Cardiac septum (tissue), 1 donor: ENCODE data around the gene ETV2. TPM values are rescaled to one million over a fixed set of nuclear protein-coding genes. Genes with fewer than 3 reads are reported as not detected.
"Not testable (repeated sequence)": the region's sequence is repeated elsewhere in the genome, so short reads cannot be mapped to it uniquely, and the experiment has no call there.

Source experiments
- DNase-seq: peaks from one replicate; pipeline ENCODE4 v3.0.0-alpha.2; 2020; ENCODE audit warnings: low spot score
- intact Hi-C: fragments of 100-400 bp; cut with DNase I; formaldehyde crosslinking; loops from one replicate; pipeline ENCODE4 v1.14.0; 2022
- total RNA-seq: library from RNA; stranded (reverse); fragmentation: NEBNext Ultra II Directional; extraction: Animal tissue kit (Norgen Biotek cat#: 25700); gene quantifications from one replicate; pipeline ENCODE4 v1.2.1, GENCODE V29; 2021
- donor health status: DM: no; HTN: no; CAD: no.

ETV2 gene
- total RNA-seq, 1 donor from 2014 or later: 0.78 TPM

DNA sequence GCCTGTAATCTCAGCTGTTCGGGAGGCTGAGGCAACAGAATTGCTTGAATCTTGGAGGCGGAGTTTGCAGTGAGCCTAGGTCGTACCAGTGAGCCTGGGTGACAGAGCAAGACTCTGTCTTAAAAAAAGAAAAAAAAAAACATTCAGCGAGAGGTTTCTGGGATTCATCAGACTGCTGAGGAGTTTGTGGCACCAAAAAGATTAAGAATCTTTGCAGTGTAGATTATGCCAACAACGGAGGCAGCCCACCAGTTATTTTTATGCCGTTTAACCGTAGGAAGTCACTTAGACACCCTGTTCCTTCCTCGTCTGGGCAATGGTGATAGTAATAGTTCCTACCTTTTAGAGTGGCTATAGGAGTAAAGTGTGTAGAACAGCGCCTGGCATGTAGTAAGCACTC, 9.0 kb downstream of the ETV2 start:
- no peak for DNase-seq

GRCh38 chr19:35654828-35655227, 13.3 kb downstream of the ETV2 start:
- DNase-seq, intact Hi-C loops: not testable (repeated sequence)

More for the DNA sequence above, 9.0 kb downstream of the ETV2 start:
- intact Hi-C loops: no loop called here

DNA sequence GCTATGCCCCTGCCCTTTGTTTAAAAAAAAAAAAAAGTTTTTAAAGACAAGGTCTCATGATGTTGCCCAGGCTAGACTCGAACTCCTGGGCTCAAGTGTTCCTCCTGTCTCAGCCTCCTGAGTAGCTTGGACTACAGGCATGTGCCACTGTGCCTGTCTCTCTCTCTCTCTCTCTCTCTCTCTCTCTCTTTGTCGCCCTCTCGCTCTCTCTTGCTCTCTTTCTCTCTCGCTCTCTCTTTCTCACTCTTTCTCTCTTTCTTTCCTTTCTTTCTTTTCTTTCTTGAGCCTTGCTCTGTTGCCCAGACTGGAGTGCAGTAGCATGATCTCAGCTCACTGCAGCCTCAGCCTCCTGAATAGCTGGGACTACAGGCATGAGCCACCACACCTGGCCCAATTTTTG, 14.1 kb downstream of the ETV2 start:
- intact Hi-C loops: no loop called here
- DNase-seq: no peak

- intact Hi-C loops: no loop called here
- DNase-seq: no peak
Measured at GRCh38 chr19:35656700-35657099, 15.2 kb downstream of the ETV2 start.

- no peak for DNase-seq
- intact Hi-C loops: no loop called here
Measured at GRCh38 chr19:35657904-35658700, 16.6 kb downstream of the ETV2 start.

- DNase-seq: no peak
- intact Hi-C loops: no loop called here
Measured at GRCh38 chr19:35661995-35662340, 20.4 kb downstream of the ETV2 start.

DNA sequence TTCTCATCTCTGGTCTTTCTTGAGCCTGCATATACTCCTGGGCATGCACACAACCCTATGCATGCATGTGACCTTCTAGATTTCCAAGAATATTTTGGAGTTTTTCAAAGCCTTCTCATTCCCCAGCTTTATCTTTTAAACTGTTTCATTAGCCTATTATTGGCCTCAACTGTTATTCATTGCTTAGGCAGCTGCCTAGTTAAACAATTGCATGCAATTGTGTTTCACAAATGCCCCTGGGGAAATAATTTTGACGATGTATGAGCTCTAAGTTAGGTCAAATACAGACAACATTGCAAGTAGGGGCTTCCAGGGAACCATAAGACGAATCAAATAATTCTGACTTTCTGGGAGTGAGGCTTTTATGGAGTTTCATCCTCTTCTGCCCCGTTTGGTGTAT, 22.4 kb downstream of the ETV2 start:
- intact Hi-C loops: no loop called here

GRCh38 chr19:35665157-35665556, 23.6 kb downstream of the ETV2 start:
- DNase-seq: no peak
- intact Hi-C loops: no loop called here

More for the DNA sequence above, 22.4 kb downstream of the ETV2 start:
- no peak for DNase-seq

DNA sequence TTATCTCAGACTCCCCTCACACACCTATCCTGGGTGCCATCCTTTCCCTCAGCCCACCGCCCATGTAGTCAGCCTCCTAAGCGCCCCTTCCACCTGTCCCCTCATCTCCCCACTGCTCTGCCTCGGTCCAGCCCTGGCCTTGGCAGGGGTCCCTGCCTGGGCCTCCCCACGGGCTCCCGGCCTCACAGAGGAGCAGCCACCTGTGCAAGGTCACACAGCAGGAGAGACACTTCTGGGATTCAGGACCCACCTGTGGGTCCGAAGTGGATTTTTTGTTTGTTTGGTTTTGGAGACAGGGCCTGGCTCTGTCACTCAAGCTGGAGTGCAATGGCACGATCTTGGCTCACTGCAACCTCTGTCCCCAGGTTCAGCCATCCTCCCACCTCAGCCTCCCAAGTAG, 24.1 kb downstream of the ETV2 start:
- no peak for DNase-seq

DNA sequence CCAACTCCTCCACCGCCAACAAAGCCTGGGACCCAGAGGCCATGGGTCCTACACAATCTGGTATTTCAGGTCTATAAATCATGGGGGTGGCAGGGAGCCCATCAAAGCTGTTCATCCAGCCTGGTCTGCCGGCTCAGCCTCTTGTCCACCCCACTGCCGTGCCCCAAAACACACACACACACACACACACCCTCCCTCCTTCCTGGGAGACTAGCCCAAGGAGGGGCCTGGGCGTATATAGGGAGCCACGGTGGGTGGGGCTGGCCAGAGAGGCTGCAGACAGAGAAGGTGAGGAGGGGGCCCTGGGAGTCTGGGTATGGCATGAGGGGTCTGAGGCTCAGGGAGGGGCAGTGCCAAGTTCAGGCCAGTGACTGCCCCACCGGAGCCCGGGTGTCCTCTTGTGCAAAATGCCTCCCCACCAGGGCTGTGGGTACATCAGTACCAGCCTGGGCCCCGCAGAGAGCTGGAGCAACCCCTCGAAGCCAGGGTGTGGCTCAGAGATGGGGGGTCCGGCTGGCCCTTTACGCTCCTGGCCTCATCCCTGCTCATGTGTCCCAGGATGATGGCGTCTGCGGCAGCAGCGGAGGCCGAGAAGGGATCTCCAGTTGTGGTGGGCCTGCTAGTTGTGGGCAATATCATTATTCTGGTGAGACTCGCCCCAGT, 24.8 kb downstream of the ETV2 start, which contains the start of gene UPK1A:
TSS of gene UPK1A (plus strand) at position 267 of the 663 bp plus-strand sequence. CDS start at position 563, 296 bp downstream.
- no peak for DNase-seq
- intact Hi-C loops: no loop called here

More for the DNA sequence above, 24.1 kb downstream of the ETV2 start:
- intact Hi-C loops: no loop called here

- intact Hi-C loops: no loop called here
- no peak for DNase-seq
Measured at GRCh38 chr19:35669566-35669965, 28.0 kb downstream of the ETV2 start.

- DNase-seq: no peak
- intact Hi-C loops: no loop called here
Measured at GRCh38 chr19:35669974-35670373, 28.4 kb downstream of the ETV2 start.

DNA sequence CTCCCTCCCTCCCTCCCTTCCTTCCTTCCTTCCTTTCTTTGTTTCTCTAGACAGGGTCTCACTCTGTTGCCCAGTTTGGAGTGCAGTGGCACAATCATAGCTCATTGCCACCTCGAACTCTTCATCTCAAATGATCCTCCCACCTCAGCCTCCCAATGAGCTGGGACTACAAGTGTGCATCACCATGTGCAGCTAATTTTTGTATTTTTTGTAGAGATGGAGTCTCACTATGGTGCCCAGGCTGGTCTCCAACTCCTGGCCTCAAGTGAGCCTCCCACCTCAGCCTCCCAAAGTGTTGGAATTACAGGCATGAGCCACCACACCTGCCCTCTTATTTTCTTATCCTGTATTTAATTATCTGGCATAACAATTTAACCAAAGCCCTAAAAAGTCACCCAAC, 29.1 kb downstream of the ETV2 start:
- intact Hi-C loops: no loop called here
- DNase-seq: no peak

- DNase-seq: no peak
- intact Hi-C loops: no loop called here
Measured at GRCh38 chr19:35671818-35672217, 30.3 kb downstream of the ETV2 start.

- DNase-seq: no peak
Measured at GRCh38 chr19:35673121-35673804, 31.7 kb downstream of the ETV2 start.

DNA sequence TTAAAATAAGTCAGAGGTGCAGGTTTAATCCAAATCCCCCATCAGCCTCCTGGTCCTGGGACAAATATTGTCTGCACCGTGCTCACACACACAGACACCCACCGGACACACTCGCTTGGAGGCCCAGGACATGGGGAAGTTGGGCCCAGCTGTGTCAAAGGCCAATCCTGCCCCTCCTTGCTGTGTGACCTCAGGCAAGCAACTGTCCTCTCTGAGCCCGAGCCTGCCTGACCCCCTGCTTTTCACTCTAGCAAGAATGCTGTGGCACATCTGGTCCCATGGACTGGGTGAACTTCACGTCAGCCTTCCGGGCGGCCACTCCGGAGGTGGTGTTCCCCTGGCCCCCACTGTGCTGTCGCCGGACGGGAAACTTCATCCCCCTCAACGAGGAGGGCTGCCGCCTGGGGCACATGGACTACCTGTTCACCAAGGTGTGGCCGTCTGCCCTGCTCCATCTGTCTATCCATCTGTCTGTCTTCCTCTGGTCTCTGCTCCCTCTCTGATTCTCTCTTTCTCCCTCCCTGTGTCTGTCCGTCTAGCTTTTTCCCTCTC, 34.1 kb downstream of the ETV2 start:
- intact Hi-C loops: no loop called here
- DNase-seq: no peak

More at GRCh38 chr19:35673121-35673804, 31.7 kb downstream of the ETV2 start:
- intact Hi-C loops: no loop called here

DNA sequence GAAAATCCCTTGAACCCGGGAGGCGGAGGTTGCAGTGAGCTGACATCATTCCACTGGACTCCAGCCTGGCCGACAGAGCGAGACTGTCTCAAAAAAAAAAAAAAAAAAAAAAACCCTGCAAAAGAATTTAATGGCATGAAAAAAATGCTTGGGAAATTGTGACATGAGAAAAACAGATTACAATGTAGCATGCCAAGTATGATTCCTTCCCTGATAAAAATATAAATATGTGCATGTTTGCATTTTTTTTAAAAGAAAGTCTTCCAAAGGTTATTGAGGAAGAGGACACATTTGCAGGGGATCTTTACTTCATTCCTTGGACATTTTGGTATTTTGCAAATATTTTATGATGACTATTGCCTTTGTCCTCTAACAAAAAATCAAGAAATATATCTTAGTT, 48.3 kb downstream of the ETV2 start:
- intact Hi-C loops: loop anchor here (5.0 kb wide), 1 partner anchor 143 kb away; the partner anchor contains the start of gene TMEM147
- DNase-seq: no peak

- intact Hi-C loops: loop anchor here (5.0 kb wide), 1 partner anchor 144 kb away; the partner anchor contains the start of gene TMEM147
- not testable (repeated sequence) for DNase-seq
Measured at GRCh38 chr19:35691106-35691505, 49.6 kb downstream of the ETV2 start.

DNA sequence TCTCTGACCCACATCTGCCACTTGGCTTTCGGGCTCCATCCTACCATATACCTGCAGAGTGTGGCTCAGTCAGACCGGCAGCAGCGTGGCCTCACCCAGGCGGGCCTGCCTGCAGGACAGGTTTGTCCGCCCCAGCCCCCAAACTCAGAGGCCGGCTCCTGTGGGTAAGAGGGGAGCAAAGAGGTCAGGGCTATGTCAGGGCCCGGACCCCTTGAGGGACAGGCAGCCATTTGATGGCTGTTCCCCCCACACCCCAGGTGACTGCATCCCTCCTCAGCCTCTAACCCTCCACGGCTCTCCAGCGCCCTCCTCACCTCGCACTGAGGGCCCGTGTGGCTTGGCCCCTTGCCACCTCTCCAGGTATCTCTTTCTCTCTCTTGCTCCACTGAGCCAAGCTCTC, 50.5 kb downstream of the ETV2 start:
- intact Hi-C loops: loop anchor here (5.0 kb wide), 1 partner anchor 145 kb away; the partner anchor contains the start of gene TMEM147
- DNase-seq: no peak

- intact Hi-C loops: loop anchor here (1.0 to 5.0 kb wide), 2 partner anchors 23 to 146 kb away; partner anchors contain the start of gene TMEM147
- no peak for DNase-seq
Measured at GRCh38 chr19:35693422-35693821, 51.9 kb downstream of the ETV2 start.
